Measurements from ENCODE around the gene MLNR. TPM values are rescaled to one million over a fixed set of nuclear protein-coding genes. Genes with fewer than 3 reads are reported as not detected.
A peak's percentile ranks its signal among the peaks of the same experiment; 100 is the strongest.

The MLNR gene
- total RNA-seq, 1 donor, result not detected

DNA sequence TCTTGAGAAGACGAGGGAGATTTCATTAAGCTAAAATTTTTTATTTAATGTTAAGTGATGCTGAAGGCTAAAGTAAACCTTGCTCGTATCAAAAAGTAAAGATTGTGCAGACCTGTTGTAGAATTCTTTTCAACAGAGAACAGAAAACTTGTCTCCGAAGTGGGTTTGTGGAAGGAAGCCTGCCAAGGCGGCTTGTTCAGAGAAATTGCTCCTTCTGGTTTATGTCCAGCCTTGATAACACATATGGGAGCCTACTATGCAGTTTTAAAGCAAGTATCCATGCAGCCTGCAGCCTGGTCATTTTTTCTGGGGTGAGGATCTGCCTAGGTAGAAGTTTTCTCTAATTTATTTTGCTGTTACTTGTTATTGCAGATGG, 1.4 kb downstream of the MLNR start:
- DNase-seq (ENCODE audit: low read depth), result no peak
- TF ChIP-seq, protein P1, sequence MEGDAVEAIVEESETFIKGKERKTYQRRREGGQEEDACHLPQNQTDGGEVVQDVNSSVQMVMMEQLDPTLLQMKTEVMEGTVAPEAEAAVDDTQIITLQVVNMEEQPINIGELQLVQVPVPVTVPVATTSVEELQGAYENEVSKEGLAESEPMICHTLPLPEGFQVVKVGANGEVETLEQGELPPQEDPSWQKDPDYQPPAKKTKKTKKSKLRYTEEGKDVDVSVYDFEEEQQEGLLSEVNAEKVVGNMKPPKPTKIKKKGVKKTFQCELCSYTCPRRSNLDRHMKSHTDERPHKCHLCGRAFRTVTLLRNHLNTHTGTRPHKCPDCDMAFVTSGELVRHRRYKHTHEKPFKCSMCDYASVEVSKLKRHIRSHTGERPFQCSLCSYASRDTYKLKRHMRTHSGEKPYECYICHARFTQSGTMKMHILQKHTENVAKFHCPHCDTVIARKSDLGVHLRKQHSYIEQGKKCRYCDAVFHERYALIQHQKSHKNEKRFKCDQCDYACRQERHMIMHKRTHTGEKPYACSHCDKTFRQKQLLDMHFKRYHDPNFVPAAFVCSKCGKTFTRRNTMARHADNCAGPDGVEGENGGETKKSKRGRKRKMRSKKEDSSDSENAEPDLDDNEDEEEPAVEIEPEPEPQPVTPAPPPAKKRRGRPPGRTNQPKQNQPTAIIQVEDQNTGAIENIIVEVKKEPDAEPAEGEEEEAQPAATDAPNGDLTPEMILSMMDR (IDR thresholded peaks at IDR 0.05; ENCODE audit: insufficient read depth, low read length), result no peak
- no peak overlapping the region for H3K4me3 ChIP-seq (ENCODE audit: low read depth, low read length)

DNA sequence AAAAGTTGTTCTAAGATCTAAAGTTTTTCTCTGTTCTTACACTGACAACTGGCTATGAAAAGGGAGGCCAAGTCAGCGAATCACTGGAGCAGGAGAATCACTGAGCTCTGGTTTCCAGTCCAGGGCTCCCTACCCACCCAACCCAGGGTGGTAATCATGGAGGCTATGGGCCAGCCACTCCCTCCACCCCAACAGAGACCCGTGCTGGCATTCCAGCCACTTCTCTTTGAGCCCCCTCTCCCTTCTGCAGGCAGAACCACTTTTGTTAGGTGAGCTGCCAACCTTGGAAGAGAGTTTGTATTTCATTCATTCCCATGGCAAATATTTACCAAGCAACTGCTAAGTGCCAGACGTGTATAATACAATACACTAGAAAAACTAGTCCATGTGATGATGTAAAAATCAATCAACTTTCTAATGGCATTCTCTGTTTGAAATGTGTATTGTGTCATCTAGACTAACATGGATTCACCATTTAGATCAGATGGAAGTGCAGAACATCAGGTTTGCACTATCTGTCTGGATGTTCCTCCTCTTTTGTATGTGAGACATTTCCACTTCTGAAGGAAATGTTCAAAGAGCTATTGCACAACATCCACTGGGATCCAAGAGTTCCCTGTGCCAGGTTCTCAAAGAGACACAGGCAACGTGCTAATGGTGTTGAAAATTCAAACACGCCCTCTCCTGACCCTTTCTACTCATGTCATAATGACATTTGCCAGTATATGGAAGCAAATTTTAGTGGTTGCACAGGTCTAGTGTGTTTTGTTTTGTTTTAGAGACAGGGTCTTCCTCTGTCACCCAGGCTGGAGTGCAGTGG, 5.3 kb downstream of the MLNR start:
- TF ChIP-seq, protein P1 (IDR thresholded peaks at IDR 0.05; ENCODE audit: insufficient read depth, low read length), result no peak
- H3K4me3 ChIP-seq (ENCODE audit: low read depth, low read length), result no peak overlapping the region
- DNase-seq (ENCODE audit: low read depth), result peak; percentile 43

DNA sequence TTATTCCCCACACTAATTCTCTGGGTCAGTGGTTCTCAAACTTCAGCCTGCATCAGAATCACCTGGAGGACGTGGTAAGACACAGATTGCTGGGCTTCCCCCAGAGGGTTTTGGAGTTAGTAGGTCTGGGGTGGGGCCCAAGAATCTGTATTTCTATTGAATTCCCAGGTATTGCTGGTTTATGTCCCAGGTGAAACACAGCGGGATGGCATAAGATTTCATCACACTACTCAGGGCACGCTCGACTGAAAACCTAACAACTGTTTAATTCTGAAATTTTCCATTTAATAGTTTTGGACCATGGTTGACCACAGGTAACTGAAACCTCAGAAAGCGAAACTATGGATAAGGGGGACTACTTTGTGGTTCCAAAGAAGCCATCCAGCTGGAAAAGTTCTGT, 6.5 kb downstream of the MLNR start:
- H3K4me3 ChIP-seq (ENCODE audit: low read depth, low read length), result no peak overlapping the region
- no peak for DNase-seq (ENCODE audit: low read depth)
- TF ChIP-seq, protein P1 (IDR thresholded peaks at IDR 0.05; ENCODE audit: insufficient read depth, low read length), result no peak

DNA sequence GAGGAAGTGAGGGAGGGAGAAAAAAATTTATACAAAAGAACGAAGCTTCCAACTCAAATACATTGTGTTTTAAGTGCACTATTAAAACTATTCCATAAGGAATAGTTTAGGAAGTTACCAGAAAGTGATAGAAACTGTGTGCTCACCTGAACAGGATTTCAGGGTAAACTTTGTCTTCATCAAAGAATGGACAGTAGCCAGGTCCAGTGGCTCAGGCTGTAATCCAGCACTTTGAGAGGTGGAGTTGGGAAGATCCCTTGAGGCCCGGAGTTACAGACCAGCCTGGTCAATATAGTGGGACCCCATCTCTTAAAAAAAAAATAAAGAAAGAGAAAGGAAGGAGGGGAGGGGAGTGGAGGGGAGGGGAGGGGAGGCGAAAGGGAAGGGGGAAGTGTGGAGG, 14.6 kb downstream of the MLNR start:
- H3K4me3 ChIP-seq (ENCODE audit: low read depth, low read length), result no peak overlapping the region
- no peak for DNase-seq (ENCODE audit: low read depth)
- TF ChIP-seq, protein P1 (IDR thresholded peaks at IDR 0.05; ENCODE audit: insufficient read depth, low read length), result no peak

DNA sequence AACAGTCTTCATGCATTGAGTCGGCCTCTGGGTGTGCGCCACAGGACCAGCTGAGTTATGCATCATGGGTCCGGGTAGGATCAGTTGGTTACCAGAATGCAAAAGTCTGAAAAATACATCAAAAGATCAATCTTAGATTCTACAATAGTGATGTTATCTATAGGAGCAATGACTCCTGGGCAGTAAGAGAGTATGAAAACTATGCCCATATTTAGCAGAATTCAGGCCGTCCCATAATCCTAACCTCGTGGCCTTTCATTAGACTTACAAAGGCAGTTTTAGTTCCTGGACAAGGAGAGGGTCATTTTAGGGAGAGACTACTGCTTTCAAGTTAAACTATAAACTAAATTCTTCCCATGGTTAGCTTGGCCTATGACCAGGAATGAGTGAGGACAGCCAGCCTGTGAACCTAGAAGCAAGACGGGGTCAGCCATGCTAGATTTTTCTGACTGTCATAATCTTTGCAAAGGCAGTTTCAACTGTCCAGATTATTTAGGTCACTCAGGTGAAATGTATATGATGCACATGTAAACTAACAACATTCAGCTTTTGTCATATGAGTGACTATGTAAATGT, 15.8 kb downstream of the MLNR start:
- TF ChIP-seq, protein P1 (IDR thresholded peaks at IDR 0.05; ENCODE audit: insufficient read depth, low read length), result no peak
- H3K4me3 ChIP-seq (ENCODE audit: low read depth, low read length), result no peak overlapping the region

DNA sequence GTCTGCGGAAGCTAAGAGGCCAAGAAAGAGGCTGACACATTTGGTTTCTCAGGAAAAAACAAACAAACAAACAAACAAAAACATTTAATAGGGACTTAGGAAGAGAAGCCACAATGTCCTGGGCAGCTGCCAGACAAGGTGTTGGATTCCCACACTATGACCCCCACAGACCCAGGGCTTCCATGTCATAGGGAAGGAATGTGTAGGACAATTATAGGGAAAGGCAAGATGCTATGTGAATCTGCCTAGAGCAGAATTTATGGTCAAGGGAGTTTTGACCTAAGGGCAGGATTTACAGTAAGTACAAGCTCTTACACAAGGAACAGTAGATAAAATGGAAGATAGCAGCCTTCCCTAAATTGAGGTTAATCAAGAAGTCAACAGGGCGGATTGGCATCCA, 18.5 kb downstream of the MLNR start:
- H3K4me3 ChIP-seq (ENCODE audit: low read depth, low read length), result no peak overlapping the region
- TF ChIP-seq, protein P1 (IDR thresholded peaks at IDR 0.05; ENCODE audit: insufficient read depth, low read length), result no peak
- DNase-seq (ENCODE audit: low read depth), result no peak

More for the DNA sequence above, 15.8 kb downstream of the MLNR start:
- DNase-seq (ENCODE audit: low read depth), result no peak
